ENCODE data around the gene UNC45B. TPM values are rescaled to one million over a fixed set of nuclear protein-coding genes. Genes with fewer than 3 reads are reported as not detected.

The UNC45B gene
- total and polyA plus RNA-seq, 2 donors (not counting 3 experiments of a cell fraction or from before 2014, with no cell fraction given) = not detected

DNA sequence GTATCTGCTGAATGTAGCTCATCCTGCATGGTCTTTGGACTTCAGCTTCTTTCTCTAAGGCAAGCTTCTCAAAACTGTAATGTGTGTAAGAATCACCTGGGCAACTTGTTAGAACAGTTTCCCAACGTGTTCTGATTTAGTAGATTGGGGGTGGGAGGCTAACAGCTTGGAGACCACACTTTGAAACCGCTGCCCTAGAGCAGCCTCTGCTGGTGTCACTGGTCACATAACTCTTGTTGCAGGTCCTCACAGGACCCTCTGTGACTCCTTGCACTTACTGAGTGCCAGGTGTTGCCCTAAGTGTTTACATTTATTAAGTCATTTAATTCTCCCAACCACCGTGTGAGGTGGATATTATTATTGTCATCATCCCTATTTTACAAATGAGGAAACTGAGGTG is 36.7 kb downstream of the UNC45B start:
- H3K9me3 ChIP-seq (replicated peaks; ENCODE audit: control insufficient read depth, insufficient read depth, low read length) = no peaks in the 10 kb centered on the region
- no peak for FAIRE-seq
- no peaks in the 10 kb centered on the region for H3K27me3 ChIP-seq (ENCODE audit: control insufficient read depth in 2 of 2, insufficient read depth in 2 of 2, low read length in 2 of 2)
- no TSS peak for BruUV-seq (replicated peaks)
- H3K4me2 ChIP-seq (ENCODE audit: insufficient read depth, low read length) = no peak overlapping the region
- no peaks in the 10 kb centered on the region for H3K4me1 ChIP-seq (ENCODE audit: control insufficient read depth, extremely low read depth, insufficient read depth, low read length)
- POLR2A ChIA-PET = no interaction called here
- H3K36me3 ChIP-seq (ENCODE audit: control insufficient read depth in 2 of 2, extremely low read depth in 1 of 2, insufficient read depth in 2 of 2, low read length in 2 of 2) = no peaks in the 10 kb centered on the region
- intact Hi-C loops (cut with micrococcal nuclease) = no loop called here
- no peak for DNase-seq (ENCODE audit: low read depth, low spot score)
- H3K79me2 ChIP-seq (ENCODE audit: control insufficient read depth, insufficient read depth, low read length) = no peaks in the 10 kb centered on the region
- CTCF ChIA-PET = interaction anchor here (0.9 to 1.2 kb wide), 2 partner anchors 128 to 249 kb away, joined by 3 read pairs; no protein-coding TSS in a partner anchor
- H3K9me1 ChIP-seq (replicated peaks; ENCODE audit: control insufficient read depth, extremely low read depth, insufficient read depth, low read length) = no peaks in the 10 kb centered on the region
- dilution Hi-C loops (cut with MboI; ENCODE audit: extremely low pct_ligation_motif_present, low sequenced_read_pairs) = no loop called here
- no peak overlapping the region for H3K9ac ChIP-seq (replicated peaks; ENCODE audit: extremely low read depth, insufficient read depth, low read length)
- no peaks in the 10 kb centered on the region for H4K20me1 ChIP-seq (replicated peaks; ENCODE audit: control insufficient read depth, extremely low read depth, insufficient read depth, low read length)
- H3K27ac ChIP-seq (ENCODE audit: insufficient read depth, low read depth, low read length) = no peak overlapping the region
- H3K4me3 ChIP-seq (replicated peaks in 1 of 3; ENCODE audit: insufficient read depth in 1 of 3, low read depth in 1 of 3, low read length in 3 of 3) = no peak overlapping the region
- TF ChIP-seq POLR2AphosphoS5 (IDR thresholded peaks at IDR 0.05; ENCODE audit: insufficient read depth, low read depth, low read length) = no peak
- no peak for TF ChIP-seq JUN (IDR thresholded peaks at IDR 0.05; ENCODE audit: borderline replicate concordance, insufficient read depth, insufficient read length, low read depth)
- TF ChIP-seq MYC (IDR thresholded peaks at IDR 0.05; ENCODE audit: low read depth, low read length) = no peak
- TF ChIP-seq CTCF (IDR thresholded peaks at IDR 0.05; ENCODE audit: extremely low read depth in 1 of 2, insufficient read depth in 1 of 2, low read depth in 1 of 2, low read length in 2 of 2) = no peak
- TF ChIP-seq, protein P1, sequence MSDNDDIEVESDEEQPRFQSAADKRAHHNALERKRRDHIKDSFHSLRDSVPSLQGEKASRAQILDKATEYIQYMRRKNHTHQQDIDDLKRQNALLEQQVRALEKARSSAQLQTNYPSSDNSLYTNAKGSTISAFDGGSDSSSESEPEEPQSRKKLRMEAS (IDR thresholded peaks at IDR 0.05; ENCODE audit: insufficient read depth, insufficient read length) = no peak
- no peak overlapping the region for H2AFZ ChIP-seq (ENCODE audit: low read depth, low read length)

GRCh38 chr17:35185849-35186248 is 38.2 kb downstream of the UNC45B start:
- Histone ChIP-seq H3K4me1 (ENCODE audit: control insufficient read depth, extremely low read depth, insufficient read depth, low read length) (no peaks in the 10 kb centered on the region), H3K9me3 (replicated peaks; ENCODE audit: control insufficient read depth, insufficient read depth, low read length) (no peaks in the 10 kb centered on the region), H3K9me1 (replicated peaks; ENCODE audit: control insufficient read depth, extremely low read depth, insufficient read depth, low read length) (no peaks in the 10 kb centered on the region), H3K36me3 (ENCODE audit: control insufficient read depth in 2 of 2, extremely low read depth in 1 of 2, insufficient read depth in 2 of 2, low read length in 2 of 2) (no peaks in the 10 kb centered on the region), H2AFZ (ENCODE audit: low read depth, low read length) (no peak overlapping the region), H3K4me2 (ENCODE audit: insufficient read depth, low read length) (no peak overlapping the region), H3K4me3 (replicated peaks in 1 of 3; ENCODE audit: insufficient read depth in 1 of 3, low read depth in 1 of 3, low read length in 3 of 3) (no peak overlapping the region), H3K27ac (ENCODE audit: insufficient read depth, low read depth, low read length) (no peak overlapping the region), H4K20me1 (replicated peaks; ENCODE audit: control insufficient read depth, extremely low read depth, insufficient read depth, low read length) (no peaks in the 10 kb centered on the region), H3K79me2 (ENCODE audit: control insufficient read depth, insufficient read depth, low read length) (no peaks in the 10 kb centered on the region), H3K9ac (replicated peaks; ENCODE audit: extremely low read depth, insufficient read depth, low read length) (no peak overlapping the region), H3K27me3 (ENCODE audit: control insufficient read depth in 2 of 2, insufficient read depth in 2 of 2, low read length in 2 of 2) (no peaks in the 10 kb centered on the region)
- POLR2A ChIA-PET = no interaction called here
- dilution Hi-C loops (cut with MboI; ENCODE audit: extremely low pct_ligation_motif_present, low sequenced_read_pairs) = no loop called here
- DNase-seq (ENCODE audit: low read depth, low spot score) = no peak
- TF ChIP-seq JUN (IDR thresholded peaks at IDR 0.05; ENCODE audit: borderline replicate concordance, insufficient read depth, insufficient read length, low read depth) (no peak), GATA2 (IDR thresholded peaks at IDR 0.05; ENCODE audit: insufficient read depth, insufficient read length, low read depth, low read length) (no peak), EZH2 (IDR thresholded peaks at IDR 0.05; ENCODE audit: borderline replicate concordance, low read depth, low read length, severe bottlenecking) (no peak), MYC (IDR thresholded peaks at IDR 0.05; ENCODE audit: low read depth, low read length) (no peak), CTCF (IDR thresholded peaks at IDR 0.05; ENCODE audit: extremely low read depth in 1 of 2, insufficient read depth in 1 of 2, low read depth in 1 of 2, low read length in 2 of 2) (no peak), POLR2AphosphoS5 (IDR thresholded peaks at IDR 0.05; ENCODE audit: insufficient read depth, low read depth, low read length) (no peak), POLR2A (IDR thresholded peaks at IDR 0.05; ENCODE audit: low read depth, low read length) (no peak), FOS (IDR thresholded peaks at IDR 0.05; ENCODE audit: borderline replicate concordance, insufficient read depth, low read length) (no peak)
- TF ChIP-seq, protein P1 (IDR thresholded peaks at IDR 0.05; ENCODE audit: insufficient read depth, insufficient read length) = no peak
- FAIRE-seq = no peak
- CTCF ChIA-PET = no interaction called here
- intact Hi-C loops (cut with micrococcal nuclease) = no loop called here
- no TSS peak for BruUV-seq (replicated peaks)

All from endothelial cell of umbilical vein (primary cell).